Activated CD8-positive, alpha-beta memory T cell treated with anti-CD3 and anti-CD28 coated beads, Interleukin-2, amount 50 U/mL, for 1 hour (primary cell): ENCODE data around the gene ROPN1B.
"Not testable (repeated sequence)": the region's sequence is repeated elsewhere in the genome, so short reads cannot be mapped to it uniquely, and the experiment has no call there.

ENCODE experiments used
- DNase-seq: peaks from one replicate; pipeline ENCODE4 v3.0.0-alpha.2; 2020; ENCODE audit errors: extremely low read depth

The ROPN1B gene

DNA sequence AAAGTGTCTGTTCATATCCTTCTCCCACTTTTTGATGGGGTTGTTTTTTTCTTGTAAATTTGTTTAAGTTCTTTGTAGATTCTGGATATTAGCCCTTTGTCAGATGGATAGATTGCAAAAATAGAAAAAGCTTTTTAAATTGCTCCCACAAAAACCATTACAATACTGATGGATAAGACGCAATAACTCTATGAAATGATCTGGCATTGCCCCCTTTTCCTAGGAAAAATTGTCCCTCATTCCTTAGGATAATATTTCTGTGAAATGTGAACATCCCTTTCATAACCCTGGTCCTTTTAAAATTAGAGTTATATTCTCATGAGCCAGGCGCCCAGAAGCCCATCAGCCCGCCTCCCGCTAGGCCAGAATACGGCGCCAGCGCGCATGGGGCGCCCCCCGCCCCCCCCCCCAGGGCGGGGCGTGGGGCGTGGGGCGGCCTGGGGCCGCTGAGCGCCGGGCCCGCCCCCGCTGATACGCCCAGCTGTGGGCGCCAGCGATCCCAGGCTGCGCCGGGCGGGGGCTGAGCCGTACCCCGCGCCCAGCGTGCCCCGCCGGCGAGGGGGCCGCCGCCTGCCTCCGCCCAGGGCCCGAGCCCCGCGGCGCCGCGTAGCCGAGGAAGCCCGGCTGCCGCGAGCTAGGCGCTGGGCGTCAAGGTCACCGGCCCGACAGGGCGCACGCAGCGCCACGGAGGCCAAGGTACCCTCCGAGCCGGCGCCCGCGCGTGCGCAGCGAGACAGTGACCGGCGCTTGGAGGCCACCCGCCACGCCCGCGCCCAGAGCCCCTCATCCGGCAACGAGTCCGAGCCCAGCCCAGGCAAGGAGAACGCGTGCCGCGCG, 11.1 kb upstream of the ROPN1B start:
- no peak for DNase-seq

DNA sequence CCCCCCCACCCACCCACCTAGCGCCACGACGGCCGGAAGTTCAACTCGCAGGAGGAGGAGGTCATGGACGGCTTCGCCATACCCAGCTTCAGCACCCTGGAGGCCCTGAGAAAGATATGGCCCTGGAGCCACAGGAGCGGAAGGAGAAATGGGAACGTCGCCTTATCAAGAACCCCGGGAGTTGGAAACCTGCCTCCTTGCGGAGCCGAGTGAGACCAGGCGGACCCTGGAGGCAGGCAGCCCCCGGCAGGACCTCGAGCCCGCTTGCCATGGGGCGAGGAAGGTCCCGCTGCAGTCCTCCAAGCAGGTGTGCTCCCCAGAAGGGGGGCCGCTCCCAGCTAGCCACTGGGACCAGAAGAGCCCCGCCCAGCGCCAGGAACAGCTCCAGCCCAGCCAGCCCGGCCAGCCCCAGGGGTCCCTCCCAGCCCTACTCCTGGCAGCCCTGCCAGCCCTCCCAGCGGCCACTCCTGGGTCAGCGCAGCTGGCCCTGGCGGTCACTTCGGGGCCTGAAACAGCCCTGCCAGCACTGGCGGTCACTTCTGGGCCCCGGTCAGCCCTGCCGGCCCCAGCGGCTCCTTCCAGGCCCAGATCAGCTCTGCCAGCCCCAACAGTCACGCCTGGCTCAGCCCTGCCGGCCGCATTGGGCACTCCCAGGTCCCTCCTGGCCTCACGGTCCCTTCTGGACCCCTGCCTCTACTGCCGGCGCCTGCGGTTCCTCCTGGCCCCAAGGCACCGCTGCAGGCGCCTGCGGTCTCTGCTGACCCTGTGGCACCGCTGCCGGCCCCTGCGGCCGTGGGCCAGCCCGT, 10.3 kb upstream of the ROPN1B start:
- no peak for DNase-seq

DNA sequence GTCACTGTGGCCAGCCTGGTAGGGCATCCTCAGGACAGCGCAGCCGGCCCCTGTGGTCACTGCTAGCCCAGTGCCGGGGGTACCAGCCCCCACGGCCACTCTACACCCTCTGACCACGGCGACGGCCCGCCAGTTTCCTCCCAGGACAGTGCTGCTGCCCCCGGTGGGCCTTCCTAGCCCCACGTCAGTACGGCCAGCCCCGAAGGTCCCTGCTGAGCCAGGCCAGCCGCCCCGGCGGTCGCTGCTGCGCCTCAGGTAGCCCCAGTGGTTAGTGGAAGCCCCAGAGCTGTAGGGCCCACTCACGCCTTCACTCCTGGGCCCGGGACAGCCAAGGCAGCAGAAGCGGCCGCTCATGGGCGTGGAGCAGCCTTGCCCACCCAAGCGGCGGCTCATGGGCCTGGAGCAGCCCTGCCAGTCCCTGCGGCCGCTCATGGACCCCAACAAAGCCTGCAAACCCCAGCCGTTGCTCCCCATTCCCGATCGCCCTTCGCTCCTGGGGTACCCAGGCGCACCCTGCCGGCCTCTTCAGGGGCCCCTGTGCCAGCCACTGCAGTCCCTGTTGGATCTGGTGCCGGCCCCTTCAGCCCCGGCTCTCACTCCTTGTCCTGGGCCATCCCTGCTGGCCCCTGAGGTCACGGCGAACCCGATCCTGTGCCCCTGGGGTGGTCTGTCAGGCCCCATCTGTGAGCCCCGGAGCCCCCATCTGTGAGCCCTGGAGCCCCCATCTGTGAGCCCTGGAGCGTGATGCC, 9.5 kb upstream of the ROPN1B start:
- no peak for DNase-seq

DNA sequence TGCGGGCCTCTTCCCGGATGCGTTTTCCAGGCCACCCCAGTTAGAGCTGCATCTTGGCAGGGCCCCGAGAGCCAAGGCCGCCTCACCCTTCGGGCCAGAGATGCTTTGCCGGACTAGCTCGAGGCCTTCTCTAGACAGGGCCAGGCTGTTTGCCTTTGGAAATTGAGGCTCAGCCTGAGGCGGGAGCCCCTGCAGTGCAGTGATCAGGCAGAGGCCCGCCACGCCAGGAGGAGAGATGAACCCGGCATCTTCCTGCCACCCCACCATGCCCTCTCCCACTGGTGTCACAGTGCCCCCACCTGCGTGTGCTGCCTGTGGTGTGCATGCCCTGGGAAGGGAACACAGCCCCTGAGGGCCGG, 8.9 kb upstream of the ROPN1B start:
- no peak for DNase-seq

- no peak for DNase-seq
Observed at GRCh38 chr3:125960456-125961288, 8.3 kb upstream of the ROPN1B start.

- DNase-seq: no peak
Observed at GRCh38 chr3:125961289-125961589, 7.7 kb upstream of the ROPN1B start.

DNA sequence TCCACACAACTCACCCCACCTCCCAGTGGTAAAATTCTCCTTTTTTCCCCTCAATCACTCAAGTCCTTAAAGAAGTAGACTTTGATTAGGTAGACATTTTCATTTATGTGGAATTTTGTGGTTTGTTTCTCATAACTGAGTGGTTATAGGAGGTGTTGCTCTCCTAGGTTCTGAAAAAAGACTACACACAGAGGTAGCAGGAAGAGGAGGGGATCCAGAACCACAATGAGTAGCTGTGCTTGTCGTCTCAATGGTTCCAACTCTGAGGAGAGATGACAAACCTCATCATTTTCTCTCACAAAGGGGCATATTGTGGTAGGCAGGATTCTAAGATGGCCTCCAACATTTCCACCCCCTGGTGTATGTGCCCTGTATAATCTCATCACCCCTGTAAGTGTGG, 5.1 kb upstream of the ROPN1B start:
- not testable (repeated sequence) for DNase-seq

GRCh38 chr3:125965505-125965904, 3.5 kb upstream of the ROPN1B start:
- no peak for DNase-seq

DNA sequence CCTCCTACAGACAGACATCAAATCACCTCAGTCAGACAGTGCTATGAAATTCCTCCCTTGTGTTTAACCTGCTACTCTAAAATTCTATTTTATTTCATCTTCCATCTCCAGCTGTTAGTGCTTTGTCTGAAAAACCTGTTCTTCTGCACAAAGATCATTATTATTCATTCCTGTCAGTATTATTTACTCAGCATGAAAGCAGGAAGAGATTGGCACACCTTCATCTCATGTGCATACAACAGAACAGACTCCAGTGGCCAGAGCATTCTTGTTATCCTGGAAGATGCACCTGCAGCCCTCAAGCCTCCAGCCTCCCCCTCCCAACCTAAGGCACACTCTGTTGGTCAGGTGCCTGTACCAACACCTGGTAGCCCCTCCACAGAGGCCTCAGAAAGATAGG, 1.8 kb upstream of the ROPN1B start:
- no peak for DNase-seq

DNA sequence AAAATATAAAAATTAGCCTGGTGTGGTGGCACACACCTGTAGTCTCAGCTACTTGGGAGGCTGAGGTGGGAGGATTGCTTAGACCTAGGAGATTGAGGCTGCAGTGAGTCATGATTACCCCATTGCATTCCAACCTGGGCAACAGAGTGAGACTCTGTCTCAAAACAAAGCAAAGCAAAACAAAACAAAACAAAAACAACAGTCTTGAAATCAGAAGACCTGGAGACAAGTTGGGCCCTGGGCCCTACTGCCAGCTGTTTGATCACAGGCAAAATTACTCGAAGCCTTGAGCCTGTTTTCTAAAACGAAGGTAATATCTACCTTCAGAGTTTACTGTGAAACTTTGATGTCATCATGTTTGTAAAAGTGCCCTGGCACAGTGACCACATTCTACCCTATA, 857 bp upstream of the ROPN1B start:
- DNase-seq: not testable (repeated sequence)

GRCh38 chr3:125971997-125972944, 3.3 kb downstream of the ROPN1B start:
- DNase-seq: not testable (repeated sequence)

- not testable (repeated sequence) for DNase-seq
Observed at GRCh38 chr3:125975245-125976002, 6.4 kb downstream of the ROPN1B start.

DNA sequence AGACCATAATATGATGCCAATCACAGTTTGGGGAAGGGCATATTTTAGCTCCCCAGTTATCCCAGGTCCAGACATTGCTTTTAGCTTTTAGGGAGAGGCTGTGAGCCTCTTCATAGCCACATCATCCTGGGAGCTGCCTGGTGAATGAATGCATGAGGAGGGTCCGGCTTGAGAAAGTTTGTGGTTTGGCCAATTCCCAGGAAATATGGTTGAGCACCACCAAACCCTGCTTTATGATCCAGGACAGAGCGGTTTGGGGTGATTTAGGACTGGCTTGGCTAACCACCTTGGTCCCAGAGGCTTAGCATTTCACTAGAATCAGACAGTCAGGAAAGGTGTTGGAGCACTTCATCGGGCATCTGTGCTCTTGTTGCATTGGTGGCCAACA, 7.0 kb downstream of the ROPN1B start:
- not testable (repeated sequence) for DNase-seq

DNA sequence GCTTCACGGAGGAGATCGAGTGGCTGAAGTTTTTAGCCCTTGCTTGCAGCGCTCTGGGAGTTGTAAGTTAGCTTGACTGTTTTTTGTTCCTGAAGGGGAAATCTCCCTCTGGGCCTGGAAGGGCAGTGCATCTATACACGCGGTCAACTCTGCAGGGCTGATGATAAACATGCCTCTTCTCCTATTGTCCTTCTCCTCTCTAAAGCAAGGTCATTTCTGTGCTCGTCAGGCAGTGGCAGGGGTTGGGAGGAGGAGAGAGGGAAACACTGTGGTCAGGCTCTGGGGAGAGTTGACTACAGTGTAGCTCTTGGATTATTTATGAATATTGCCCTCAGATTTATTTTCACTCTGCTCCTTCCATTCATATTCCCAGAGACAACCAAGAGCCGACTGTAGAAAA, 8.1 kb downstream of the ROPN1B start:
- not testable (repeated sequence) for DNase-seq

DNA sequence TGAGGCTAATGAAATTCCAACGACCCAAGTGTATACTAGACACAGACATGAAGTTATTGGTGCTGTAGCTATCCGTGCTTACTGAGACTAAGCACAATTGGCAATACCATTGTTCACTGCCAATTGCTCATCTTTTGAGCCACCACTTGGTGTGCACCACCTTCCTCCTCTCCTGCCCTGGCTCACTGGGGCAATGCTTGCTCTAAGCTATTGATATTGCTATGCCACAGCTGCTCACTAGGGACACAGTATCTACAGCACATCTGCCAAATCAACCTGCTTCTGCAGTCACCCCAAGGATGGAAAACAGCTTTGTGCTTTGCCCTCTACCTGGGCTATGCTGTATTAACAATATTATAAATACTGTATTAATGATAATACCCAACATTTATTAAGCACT, 16.0 kb downstream of the ROPN1B start:
- not testable (repeated sequence) for DNase-seq

DNA sequence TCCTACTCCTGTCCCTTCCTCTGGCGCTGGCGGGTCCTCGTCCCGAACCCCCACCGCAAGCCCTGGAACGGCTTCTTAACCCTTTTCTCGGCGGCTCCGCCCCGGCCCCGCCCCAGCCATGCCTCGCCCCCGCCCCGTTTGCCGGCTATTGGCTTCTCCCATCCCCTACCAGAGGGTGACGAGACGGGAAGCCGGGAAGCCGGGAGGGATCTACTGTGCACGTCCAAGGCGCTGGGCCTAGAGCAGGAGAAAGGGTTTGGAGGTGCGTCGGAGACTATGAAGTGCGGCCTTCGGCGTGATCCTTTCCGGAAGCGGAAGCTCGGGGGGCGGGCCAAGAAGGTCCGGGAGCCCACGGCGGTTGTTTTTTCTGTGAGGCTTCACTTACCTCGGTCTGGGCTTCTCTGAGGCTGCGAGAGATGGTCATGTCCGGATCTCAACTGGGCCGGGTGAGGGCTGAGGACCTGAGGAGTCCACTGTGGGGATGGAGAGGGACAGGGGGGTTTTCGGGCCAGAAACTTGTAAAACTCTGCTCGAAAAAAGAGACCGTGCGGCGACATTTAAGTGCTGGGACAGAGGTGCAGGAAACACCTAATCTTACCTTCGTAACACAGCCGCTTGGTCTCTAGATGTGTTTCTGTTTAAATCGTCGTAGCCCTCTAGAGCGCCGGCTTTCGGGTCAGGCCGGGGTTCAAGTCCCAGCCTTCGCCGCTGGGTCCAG, 21.4 kb downstream of the ROPN1B start:
- DNase-seq: peak; percentile 25

DNA sequence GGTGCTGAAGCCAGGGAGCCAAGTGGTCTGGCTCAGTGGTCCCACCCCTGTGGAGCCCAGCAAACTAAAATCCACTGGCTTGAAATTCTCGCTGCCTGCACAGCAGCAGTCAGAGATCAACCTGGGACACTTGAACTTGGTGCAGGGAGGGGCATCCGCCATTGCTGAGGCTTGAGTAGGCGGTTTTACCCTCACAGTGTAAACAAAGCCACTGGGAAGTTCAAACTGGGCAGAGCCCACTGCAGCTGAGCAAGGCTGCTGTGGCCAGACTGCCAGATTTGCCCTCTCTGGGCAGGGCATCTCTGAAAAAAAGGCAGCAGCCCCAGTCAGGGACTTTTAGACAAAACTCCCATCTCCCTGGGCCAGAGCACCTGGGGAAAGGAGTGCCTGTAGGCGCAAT, 27.8 kb downstream of the ROPN1B start:
- DNase-seq: not testable (repeated sequence)

- no peak for DNase-seq
Observed at GRCh38 chr3:126002189-126002588, 33.2 kb downstream of the ROPN1B start.
